Activated T-helper 1 cell treated with anti-CD3 and anti-CD28 coated beads, Interleukin-2, amount 50 U/mL, for 16 hours (primary cell): ENCODE data around the gene BAZ2B.

Experiments used
- DNase-seq, 2 donors: peaks; one replicate each; pipeline ENCODE4 v3.0.0-alpha.2; 2020; ENCODE audit warnings: low read depth in 1 of 2, low spot score in 1 of 2

The BAZ2B gene

GRCh38 chr2:159351977-159352376 lies 264.4 kb downstream of the BAZ2B start:
- DNase-seq, result no peak

- DNase-seq, result no peak
Observed at GRCh38 chr2:159349674-159350299, 266.6 kb downstream of the BAZ2B start.

GRCh38 chr2:159326569-159327255 lies 289.6 kb downstream of the BAZ2B start:
- DNase-seq, result no peak

- no peak for DNase-seq
Observed at GRCh38 chr2:159322419-159322818, 293.9 kb downstream of the BAZ2B start.

- DNase-seq, result no peak
Observed at GRCh38 chr2:159317392-159318088, 298.8 kb downstream of the BAZ2B start.

GRCh38 chr2:159307942-159308341 lies 308.4 kb downstream of the BAZ2B start:
- no peak for DNase-seq

GRCh38 chr2:159300586-159300985 lies 315.8 kb downstream of the BAZ2B start:
- no peak for DNase-seq

- no peak for DNase-seq
Observed at GRCh38 chr2:159298967-159299366, 317.4 kb downstream of the BAZ2B start.

- no peak for DNase-seq
Observed at GRCh38 chr2:159297042-159297707, 319.2 kb downstream of the BAZ2B start.

GRCh38 chr2:159292157-159292556 lies 324.2 kb downstream of the BAZ2B start:
- no peak for DNase-seq

GRCh38 chr2:159290289-159290907 lies 325.9 kb downstream of the BAZ2B start:
- DNase-seq, result no peak

GRCh38 chr2:159287733-159288132 lies 328.6 kb downstream of the BAZ2B start:
- DNase-seq, result no peak

GRCh38 chr2:159286709-159287441 lies 329.5 kb downstream of the BAZ2B start:
- DNase-seq, result peak; percentile 94 to 95

- peak in 1 of 2 donors; percentile 6 for DNase-seq
Observed at GRCh38 chr2:159285929-159286708, 330.2 kb downstream of the BAZ2B start, which contains the start of gene WDSUB1. WDSUB1 (minus strand) TSS chr2:159286703; CDS start chr2:159283069, 3,634 bp downstream.

- no peak for DNase-seq
Observed at GRCh38 chr2:159285433-159285832, 330.9 kb downstream of the BAZ2B start.

GRCh38 chr2:159283529-159283928 lies 332.8 kb downstream of the BAZ2B start:
- DNase-seq, result no peak

- DNase-seq, result no peak
Observed at GRCh38 chr2:159281002-159281401, 335.3 kb downstream of the BAZ2B start.

- no peak for DNase-seq
Observed at GRCh38 chr2:159279700-159280099, 336.6 kb downstream of the BAZ2B start.

- no peak for DNase-seq
Observed at GRCh38 chr2:159275111-159275510, 341.2 kb downstream of the BAZ2B start.

- DNase-seq, result no peak
Observed at GRCh38 chr2:159272156-159272555, 344.2 kb downstream of the BAZ2B start.
